HK-2 (cell line): ENCODE measurements around the gene PARVA.

Source experiments
- DNase-seq: peaks from one replicate; pipeline ENCODE4 v3.0.0-alpha.2; 2018; ENCODE audit not compliant: unreplicated experiment

Gene PARVA

GRCh38 chr11:12403997-12404350 lies 26.6 kb downstream of the PARVA start:
- DNase-seq: no peak

- DNase-seq: no peak
Observed at GRCh38 chr11:12404436-12404835, 27.1 kb downstream of the PARVA start.

- DNase-seq: no peak
Observed at GRCh38 chr11:12408156-12408770, 30.9 kb downstream of the PARVA start.

- no peak for DNase-seq
Observed at GRCh38 chr11:12409621-12410005, 32.2 kb downstream of the PARVA start.

GRCh38 chr11:12410006-12410728 lies 32.8 kb downstream of the PARVA start:
- no peak for DNase-seq

GRCh38 chr11:12411393-12411792 lies 34.0 kb downstream of the PARVA start:
- DNase-seq: no peak

- DNase-seq: peak; percentile 56
Observed at GRCh38 chr11:12411806-12412727, 34.7 kb downstream of the PARVA start.

- DNase-seq: no peak
Observed at GRCh38 chr11:12413141-12414052, 36.0 kb downstream of the PARVA start.

GRCh38 chr11:12414611-12415010 lies 37.2 kb downstream of the PARVA start:
- no peak for DNase-seq

GRCh38 chr11:12415342-12415966 lies 38.1 kb downstream of the PARVA start:
- no peak for DNase-seq

- no peak for DNase-seq
Observed at GRCh38 chr11:12416552-12416951, 39.2 kb downstream of the PARVA start.

GRCh38 chr11:12417691-12418611 lies 40.6 kb downstream of the PARVA start:
- no peak for DNase-seq

GRCh38 chr11:12420040-12420439 lies 42.7 kb downstream of the PARVA start:
- no peak for DNase-seq

- DNase-seq: no peak
Observed at GRCh38 chr11:12420706-12421105, 43.3 kb downstream of the PARVA start.

GRCh38 chr11:12421386-12421785 lies 44.0 kb downstream of the PARVA start:
- DNase-seq: no peak

- DNase-seq: no peak
Observed at GRCh38 chr11:12426176-12426575, 48.8 kb downstream of the PARVA start.

- DNase-seq: no peak
Observed at GRCh38 chr11:12429155-12429554, 51.8 kb downstream of the PARVA start.

- no peak for DNase-seq
Observed at GRCh38 chr11:12430351-12430750, 53.0 kb downstream of the PARVA start.

GRCh38 chr11:12430954-12431595 lies 53.7 kb downstream of the PARVA start:
- DNase-seq: no peak

GRCh38 chr11:12432507-12432906 lies 55.1 kb downstream of the PARVA start:
- no peak for DNase-seq
